Stimulated activated CD8-positive, alpha-beta memory T cell treated with anti-CD3 and anti-CD28 coated beads, Interleukin-4, amount 100 ng/mL, for 4 hours (primary cell): ENCODE measurements around the gene KLF8.

Source experiments
- DNase-seq, 2 donors: peaks; one replicate each; pipeline ENCODE4 v3.0.0-alpha.2; 2020; ENCODE audit warnings: low read depth in 2 of 2, low spot score in 1 of 2

The KLF8 gene

GRCh38 chrX:56309881-56310280, 77.7 kb downstream of the KLF8 start:
- no peak for DNase-seq

DNA sequence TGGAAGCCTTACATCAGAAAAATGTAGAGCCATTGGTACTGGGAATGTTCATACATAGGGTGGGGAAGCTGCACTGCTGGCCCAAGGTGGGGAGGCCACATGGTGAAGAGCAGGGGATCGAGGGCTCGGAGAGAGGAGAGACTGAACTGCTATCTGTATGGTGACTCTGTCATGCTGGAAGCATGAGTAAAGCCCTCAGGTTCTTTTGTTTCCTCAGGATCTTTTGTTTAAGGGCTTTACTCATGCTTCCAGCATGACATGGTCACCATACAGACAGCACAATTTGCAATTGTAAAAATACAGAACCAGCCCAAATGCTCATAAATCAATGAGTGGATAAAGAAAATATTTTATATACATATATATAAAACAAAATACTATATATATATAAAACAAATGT, 78.4 kb downstream of the KLF8 start:
- DNase-seq: no peak

GRCh38 chrX:56313308-56313707, 81.2 kb downstream of the KLF8 start:
- DNase-seq: no peak

DNA sequence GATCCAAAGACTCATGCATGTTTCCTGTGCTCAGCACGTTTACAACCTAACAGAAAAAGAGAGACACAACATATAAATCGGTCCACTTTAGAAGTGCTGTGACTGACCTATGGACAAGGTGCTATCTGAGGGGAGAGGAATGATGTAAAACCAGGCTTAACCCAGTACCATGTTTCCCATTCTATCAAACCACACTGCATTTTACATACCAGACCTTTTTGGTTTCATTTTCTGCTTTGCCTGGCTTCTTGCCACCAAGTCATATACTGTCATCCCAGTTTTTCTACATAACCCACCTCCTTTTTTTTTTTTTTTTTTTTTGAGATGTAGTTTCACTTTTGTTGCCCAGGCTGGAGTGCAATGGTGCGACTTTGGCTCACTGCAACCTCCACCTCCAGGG, 82.2 kb downstream of the KLF8 start:
- DNase-seq: no peak

DNA sequence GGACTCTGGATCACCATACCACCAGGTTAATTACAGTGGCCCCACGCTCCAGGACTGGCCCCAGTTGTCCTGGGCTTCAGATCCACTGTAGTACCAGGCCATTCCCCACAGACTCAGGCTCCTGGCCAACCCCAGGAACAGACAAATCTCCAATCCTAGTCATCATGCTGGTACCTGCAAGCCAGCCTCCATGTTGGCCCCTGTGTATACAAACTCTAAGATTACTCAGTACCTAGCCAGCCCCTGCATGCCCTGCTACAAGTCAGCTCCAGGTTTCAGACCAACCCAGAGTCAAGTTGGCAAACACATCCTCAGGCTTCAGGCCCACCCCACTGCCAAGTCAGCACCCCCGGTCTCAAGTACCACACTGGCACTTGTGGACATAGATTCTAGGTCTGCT, 85.9 kb downstream of the KLF8 start:
- no peak for DNase-seq

- DNase-seq: no peak
Observed at GRCh38 chrX:56319165-56319564, 87.0 kb downstream of the KLF8 start.
